Umbilical cord (tissue), 2 donors: ENCODE data around the gene PCLO. TPM values are rescaled to one million over a fixed set of nuclear protein-coding genes. Genes with fewer than 3 reads are reported as not detected.
"Not testable (repeated sequence)": the region's sequence is repeated elsewhere in the genome, so short reads cannot be mapped to it uniquely, and the experiment has no call there.

Experiments used
- DNase-seq: peaks from one replicate; pipeline ENCODE4 v3.0.0-alpha.2; 2015; ENCODE audit warnings: low spot score
- total RNA-seq: library from RNA; depleted of rRNA; stranded (reverse); fragments of >200 nt; gene quantifications from one replicate; pipeline ENCODE4 v1.2.3, GENCODE V29; 2014; ENCODE audit warnings: low replicate concordance; ENCODE audit not compliant: insufficient read depth

Gene PCLO
- total RNA-seq, 1 donor from 2014 or later = 6.7 TPM

- DNase-seq = no peak
Observed at GRCh38 chr7:83130623-83131545, 31.8 kb downstream of the PCLO start.

- DNase-seq = no peak
Observed at GRCh38 chr7:83130191-83130590, 32.5 kb downstream of the PCLO start.

- DNase-seq = no peak
Observed at GRCh38 chr7:83119494-83119893, 43.2 kb downstream of the PCLO start.

- DNase-seq = no peak
Observed at GRCh38 chr7:83119026-83119382, 43.7 kb downstream of the PCLO start.

- no peak for DNase-seq
Observed at GRCh38 chr7:83118347-83119025, 44.2 kb downstream of the PCLO start.

- no peak for DNase-seq
Observed at GRCh38 chr7:83117466-83117865, 45.2 kb downstream of the PCLO start.

- DNase-seq = no peak
Observed at GRCh38 chr7:83111391-83111790, 51.3 kb downstream of the PCLO start.

GRCh38 chr7:83109352-83109751 lies 53.3 kb downstream of the PCLO start:
- DNase-seq = no peak

- DNase-seq = no peak
Observed at GRCh38 chr7:83105948-83106347, 56.7 kb downstream of the PCLO start.

GRCh38 chr7:83105063-83105462 lies 57.6 kb downstream of the PCLO start:
- DNase-seq = no peak

GRCh38 chr7:83101530-83101929 lies 61.2 kb downstream of the PCLO start:
- DNase-seq = no peak

GRCh38 chr7:83096065-83096580 lies 66.6 kb downstream of the PCLO start:
- DNase-seq = no peak

- DNase-seq = no peak
Observed at GRCh38 chr7:83085299-83085698, 77.4 kb downstream of the PCLO start.

- DNase-seq = not testable (repeated sequence)
Observed at GRCh38 chr7:83079879-83080278, 82.8 kb downstream of the PCLO start.

GRCh38 chr7:83077328-83077727 lies 85.4 kb downstream of the PCLO start:
- no peak for DNase-seq

GRCh38 chr7:83072576-83073517 lies 89.8 kb downstream of the PCLO start:
- DNase-seq = no peak

GRCh38 chr7:83065714-83066113 lies 97.0 kb downstream of the PCLO start:
- DNase-seq = no peak

GRCh38 chr7:83060218-83060617 lies 102.5 kb downstream of the PCLO start:
- no peak for DNase-seq

GRCh38 chr7:83058667-83059066 lies 104.0 kb downstream of the PCLO start:
- DNase-seq = no peak

GRCh38 chr7:83055197-83055596 lies 107.5 kb downstream of the PCLO start:
- DNase-seq = no peak

GRCh38 chr7:83054472-83054871 lies 108.2 kb downstream of the PCLO start:
- no peak for DNase-seq

GRCh38 chr7:83053965-83054364 lies 108.7 kb downstream of the PCLO start:
- no peak for DNase-seq
